GM19099 (cell line): Measurements from ENCODE around the gene C11orf98.

Source experiments
- POLR2A ChIP-seq: IDR thresholded peaks from 3 replicates; pipeline ENCODE4 v1.6.1; 2011; ENCODE audit warnings: low read depth; ENCODE audit not compliant: insufficient read length; ENCODE audit errors: extremely low read depth

The C11orf98 gene

GRCh38 chr11:62665075-62665598, at the start of gene C11orf98, which contains the start of gene CSKMT:
C11orf98 (minus strand) TSS chr11:62665210; CDS start chr11:62665169, 41 bp downstream.
CSKMT (plus strand) TSS chr11:62665312; CDS start chr11:62665880, 568 bp downstream.
- peak; percentile 99 for TF ChIP-seq POLR2A

DNA sequence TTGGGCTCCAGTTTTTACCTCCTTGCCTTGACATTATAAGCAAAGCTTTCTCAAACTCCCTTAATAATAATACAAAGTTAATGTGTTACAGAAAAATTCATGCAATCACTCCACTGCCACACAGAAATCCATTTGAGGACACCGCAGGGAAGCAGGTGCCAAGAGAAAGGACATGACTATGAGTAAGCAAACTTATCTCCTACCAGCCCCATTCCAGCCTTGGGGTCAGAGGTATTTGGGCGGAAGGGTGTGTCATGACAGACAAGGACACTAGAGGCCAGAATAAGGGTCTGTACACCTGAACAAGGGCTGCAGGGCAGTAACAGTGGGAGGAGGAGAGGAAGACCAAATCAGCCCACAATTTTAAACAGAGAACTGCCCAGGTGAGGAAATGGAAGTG, 48.3 kb upstream of the C11orf98 start:
- TF ChIP-seq POLR2A: no peak

GRCh38 chr11:62712861-62713260, 47.9 kb upstream of the C11orf98 start:
- no peak for TF ChIP-seq POLR2A

DNA sequence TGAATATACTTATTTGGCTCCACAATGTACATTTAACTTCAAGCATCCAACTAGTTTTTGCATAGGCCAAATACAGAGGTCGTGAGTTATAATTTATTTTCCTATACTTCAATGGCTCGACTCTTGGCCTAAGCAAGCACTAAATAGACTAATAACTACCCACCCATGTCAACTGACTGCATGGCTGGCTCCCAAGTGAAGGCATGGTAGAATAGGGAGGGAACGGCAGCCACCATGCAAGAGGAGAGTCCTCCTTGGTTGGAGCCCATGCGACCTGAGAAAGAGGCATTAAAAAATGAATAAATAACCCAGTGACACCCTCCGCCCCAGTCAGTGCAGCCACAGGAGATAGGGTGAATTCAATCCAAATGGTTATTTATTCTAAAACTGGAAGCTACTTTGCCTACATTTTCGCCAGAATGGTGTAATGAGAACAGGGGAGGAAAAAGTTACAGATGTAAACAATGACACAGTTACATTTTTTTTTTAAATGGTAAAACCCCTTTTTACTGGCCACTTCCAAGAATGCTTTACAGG, 47.3 kb upstream of the C11orf98 start:
- TF ChIP-seq POLR2A: no peak

DNA sequence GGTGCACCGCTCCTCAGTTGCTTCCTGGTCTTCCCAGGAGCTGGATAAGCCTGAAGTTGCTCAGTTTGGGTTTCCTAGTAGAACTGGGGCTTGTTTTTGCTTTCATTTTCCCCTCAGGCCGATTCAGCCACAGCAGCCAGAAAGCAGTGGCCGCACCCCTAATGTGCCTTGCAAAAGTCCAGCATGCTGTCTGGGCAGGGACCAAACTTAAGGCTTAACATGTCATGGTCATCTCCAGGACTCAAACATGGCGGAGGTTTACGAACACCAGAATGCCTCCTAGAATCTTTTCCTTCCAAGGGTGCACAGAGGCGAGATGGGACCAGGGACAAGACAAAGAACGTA, 45.0 kb upstream of the C11orf98 start:
- no peak for TF ChIP-seq POLR2A

GRCh38 chr11:62709247-62710000, 44.4 kb upstream of the C11orf98 start:
- TF ChIP-seq POLR2A: peak; percentile 81

DNA sequence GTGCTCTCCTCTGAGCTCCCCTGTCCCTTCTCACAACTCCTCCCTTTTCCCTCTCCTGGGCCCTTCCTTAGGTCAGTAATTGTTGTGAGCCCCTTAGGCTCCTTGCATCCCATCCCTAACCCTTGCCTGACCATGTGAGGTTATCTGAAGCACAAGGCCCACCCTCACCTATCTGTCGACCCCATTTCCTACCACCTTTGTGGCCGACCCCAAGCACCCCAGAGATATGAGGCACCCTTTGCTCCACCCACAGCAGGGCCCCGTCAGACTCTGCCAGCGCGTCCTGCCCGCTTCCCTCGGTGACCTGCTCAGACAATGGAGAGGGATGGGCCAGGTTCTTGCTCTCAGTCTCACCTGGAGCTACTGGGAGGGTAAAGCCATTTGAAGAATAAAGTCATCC, 43.8 kb upstream of the C11orf98 start:
- no peak for TF ChIP-seq POLR2A

DNA sequence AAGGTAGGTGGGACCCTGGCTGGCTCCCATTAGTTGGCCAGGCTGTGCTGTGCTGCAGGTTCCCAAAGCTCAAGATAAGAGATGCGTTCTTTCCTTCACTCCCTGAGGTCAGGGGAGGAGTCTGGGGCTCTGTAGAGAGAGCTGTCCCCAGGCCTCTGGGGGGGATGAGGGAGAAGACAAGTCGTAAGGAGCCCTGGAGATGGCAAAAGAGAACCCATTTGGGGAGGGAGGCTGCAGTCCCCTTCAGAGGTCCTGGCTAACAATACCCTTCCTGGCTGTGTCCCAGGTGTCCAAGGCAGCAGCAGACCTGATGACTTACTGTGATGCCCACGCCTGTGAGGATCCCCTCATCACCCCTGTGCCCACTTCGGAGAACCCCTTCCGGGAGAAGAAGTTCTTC, 43.4 kb upstream of the C11orf98 start:
- TF ChIP-seq POLR2A: no peak

DNA sequence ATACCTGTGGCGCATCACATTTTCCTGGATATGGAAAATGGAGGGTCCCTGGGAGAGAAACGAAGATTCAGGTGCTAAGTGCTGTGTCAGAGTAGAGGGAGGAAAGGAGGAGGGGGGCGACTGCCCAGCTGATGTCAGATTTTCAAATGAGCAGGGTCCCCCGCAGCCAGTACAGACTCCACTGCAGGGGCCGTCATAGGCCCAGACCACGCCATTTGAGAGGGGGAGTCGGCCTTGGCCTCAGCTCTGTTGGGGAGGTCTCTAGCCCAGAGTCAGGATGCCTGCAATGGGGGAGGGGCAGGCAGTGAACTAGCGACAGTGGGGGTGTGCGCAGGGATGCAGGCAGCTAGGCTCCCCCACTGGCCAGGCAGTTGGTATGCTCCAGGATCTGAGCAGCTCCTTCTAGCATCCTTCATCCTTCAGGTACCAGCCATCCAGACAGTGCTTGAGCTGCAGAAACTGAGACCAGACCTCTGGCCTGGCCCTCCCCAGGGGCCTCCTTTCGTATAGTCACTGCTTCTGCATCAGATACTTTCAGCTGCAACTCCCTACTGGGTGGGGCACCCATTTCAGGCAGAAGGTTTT, 42.4 kb upstream of the C11orf98 start, which contains the start of the genes BSCL2 and GNG3:
BSCL2 (minus strand) TSS at position 148 of the 585 bp plus-strand sequence. CDS start 229 bp downstream, outside the sequence.
GNG3 (plus strand) TSS at position 400 of the 585 bp plus-strand sequence. CDS start 620 bp downstream, outside the sequence.
- no peak for TF ChIP-seq POLR2A

DNA sequence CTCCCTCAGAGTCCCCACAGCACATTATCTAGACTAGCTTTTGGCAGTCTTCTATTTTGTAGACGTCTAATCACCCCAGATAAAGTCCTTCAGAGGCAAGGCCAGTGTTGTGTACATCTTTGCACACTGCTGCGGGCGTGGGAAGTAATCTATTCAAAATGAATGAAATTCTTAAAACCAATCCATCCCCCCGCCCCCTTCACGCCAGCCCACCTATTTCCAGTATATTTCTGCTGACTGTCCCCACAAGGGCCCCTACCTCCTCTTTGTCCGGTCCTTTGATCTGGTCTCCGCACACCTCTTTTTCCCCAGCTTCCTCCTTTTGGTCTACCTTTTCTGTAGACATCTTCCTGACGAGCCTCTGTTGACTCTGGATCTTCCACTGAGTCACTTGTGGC, 41.8 kb upstream of the C11orf98 start:
- TF ChIP-seq POLR2A: no peak

DNA sequence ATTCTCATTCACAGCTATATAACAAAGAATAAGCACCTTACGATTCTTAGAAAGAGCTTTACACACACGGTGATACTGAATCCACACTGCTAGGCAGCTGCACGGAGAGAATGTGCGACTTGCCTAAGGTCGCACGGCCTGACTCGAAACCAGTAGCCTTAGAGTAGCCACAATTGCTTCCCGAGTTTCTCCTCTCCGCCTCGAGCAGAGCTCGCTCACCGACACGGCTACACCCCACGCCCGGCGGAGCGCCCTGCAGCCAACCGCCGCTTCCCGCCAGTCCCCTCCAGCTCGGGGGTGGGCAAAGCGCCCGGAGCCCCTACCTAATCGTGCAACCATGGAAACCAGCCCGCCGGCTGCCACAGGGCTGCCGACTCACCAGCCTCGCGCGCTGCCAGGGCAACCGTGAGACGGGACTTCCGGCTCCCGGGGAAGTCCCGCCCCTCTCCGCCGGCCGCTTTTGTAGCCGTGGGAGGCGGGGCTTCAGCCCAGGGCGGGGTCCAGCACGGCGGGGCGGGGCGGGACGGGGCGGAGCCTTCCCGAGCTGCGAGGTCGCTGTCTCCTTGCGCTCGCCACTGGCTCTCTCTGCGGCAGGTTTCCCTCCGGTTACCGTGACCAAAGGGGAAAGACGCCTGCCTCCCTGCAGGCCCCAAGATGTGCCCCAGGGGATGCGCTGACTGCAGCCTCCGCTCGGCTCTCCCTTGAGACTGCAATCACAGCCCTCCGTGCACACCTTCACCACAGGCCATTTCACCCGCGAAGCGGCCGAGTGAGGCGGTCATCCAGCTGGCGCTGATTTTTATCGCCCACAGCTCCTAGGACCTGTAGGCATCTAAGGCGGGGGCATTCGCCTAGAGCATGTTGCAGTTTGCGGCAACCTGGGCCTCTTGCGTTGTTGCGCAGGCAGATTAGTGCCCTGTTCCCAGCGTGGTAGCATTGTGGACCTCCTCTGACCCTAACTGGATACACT, 41.2 kb upstream of the C11orf98 start:
- TF ChIP-seq POLR2A: peak; percentile 52

- no peak for TF ChIP-seq POLR2A
Measured at GRCh38 chr11:62705413-62705812, 40.4 kb upstream of the C11orf98 start.

GRCh38 chr11:62702246-62702645, 37.2 kb upstream of the C11orf98 start:
- TF ChIP-seq POLR2A: no peak

- no peak for TF ChIP-seq POLR2A
Measured at GRCh38 chr11:62694455-62695167, 29.6 kb upstream of the C11orf98 start.
